HuH-7 (cell line): ENCODE results near the gene MAP3K7.

Experiments used
- DNase-seq: peaks from one replicate; pipeline ENCODE4 v3.0.0; 2011; ENCODE audit warnings: low spot score

Gene MAP3K7

DNA sequence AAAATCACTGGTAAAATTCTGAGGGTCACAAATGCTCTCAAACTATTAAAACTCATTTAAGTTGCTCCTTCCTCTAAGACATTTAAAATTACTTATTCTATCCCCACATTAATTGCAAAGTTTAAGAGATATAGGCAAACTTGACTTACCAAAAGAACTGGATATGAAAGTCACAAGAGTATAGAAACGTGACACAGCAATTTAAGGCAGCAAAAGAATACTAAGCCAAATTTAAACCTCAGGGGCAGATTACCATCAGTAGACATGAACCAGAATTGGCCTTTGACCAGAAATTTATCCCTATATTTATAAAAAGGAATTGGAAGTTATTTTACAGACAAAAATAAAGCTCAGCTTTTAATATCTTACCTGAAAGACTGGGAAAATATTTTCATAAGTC is 56.0 kb downstream of the MAP3K7 start:
- no peak for DNase-seq

DNA sequence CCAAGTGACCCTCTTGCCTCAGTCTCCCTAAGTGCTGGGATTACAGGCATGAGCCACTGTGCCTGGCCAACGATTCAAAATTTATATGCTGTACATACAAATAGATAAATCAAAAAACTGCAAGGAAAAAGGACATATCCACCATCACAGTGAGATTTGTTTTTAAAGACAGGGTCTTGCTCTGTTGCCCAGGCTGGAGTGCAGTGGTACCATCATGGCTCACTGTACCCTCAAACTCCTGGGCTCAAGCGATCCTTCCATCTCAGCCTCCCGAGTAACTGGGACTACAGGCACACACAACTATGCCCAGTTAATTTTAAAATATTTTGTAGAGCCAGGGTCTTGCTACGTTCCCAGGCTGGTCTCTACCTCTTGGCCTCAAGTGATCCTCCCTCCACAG is 61.5 kb downstream of the MAP3K7 start:
- DNase-seq: no peak

DNA sequence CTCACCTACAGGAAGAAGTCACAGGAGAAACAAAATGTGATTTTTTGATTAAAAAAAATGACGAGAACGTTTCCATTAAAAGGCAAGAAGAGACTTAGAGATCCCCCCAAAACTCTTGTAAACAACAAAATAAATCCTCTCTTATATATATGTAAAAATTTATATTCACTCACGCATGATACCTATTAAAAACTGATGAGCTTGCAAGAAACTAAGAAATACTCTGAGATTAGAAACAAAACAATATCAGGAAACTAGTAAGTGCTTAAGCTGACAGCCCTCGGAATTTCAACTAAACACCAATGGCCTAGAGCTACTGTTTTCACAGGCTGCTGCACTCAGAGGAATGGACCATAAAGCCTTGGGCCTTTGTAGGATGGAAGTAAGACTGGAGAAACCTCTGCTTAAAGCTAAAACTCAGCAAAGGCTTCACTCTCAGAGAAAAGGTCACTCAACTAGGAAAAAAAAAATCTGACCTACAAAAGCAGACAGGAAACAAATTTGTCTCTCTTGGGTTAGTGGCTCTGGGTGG is 63.0 kb downstream of the MAP3K7 start:
- DNase-seq: no peak

DNA sequence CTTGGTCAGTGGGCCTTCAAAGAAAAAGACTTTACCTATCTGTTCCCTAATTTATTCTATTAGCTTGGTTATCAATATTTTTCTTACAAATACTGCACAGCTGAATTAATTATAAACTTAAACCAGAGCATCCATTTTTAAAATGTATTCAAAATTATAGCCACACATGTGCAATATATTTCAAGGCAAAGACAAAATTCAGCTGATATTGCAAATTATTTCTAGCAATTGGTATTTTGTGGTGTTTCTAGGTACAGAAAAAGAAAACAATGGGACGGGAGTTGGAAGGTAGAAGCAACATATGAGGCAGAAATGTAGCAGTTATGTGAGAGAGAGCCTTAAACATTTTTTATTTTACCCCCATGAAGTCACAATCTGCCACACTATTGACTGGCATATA is 64.9 kb downstream of the MAP3K7 start:
- DNase-seq: no peak

DNA sequence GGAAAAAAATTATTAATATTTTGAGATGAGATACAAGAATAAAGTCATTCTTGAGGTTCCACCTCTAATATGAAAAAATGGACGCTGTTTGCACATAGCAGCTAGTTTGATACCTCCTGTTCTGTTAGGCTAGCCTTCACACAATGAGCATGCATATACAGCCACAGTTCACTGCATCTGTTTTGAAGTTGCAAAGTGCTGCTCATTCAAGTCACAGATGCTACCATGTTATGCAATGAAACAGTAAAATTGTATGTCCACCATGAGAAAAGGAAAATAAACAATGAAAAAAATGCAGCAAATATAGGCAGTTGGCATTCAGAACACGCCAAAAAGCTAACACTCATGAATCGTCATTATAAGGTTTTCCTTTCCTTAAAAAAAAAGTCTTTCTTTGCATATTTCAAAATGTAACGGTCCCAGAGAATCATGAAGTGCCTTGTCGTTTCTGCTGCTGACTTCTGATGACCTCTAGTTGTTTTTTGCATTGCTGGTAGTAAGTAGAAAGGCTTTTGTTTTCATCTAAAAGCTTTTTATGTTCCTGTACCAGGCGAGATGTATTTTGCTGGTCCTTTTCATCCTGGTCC is 70.7 kb downstream of the MAP3K7 start:
- no peak for DNase-seq

DNA sequence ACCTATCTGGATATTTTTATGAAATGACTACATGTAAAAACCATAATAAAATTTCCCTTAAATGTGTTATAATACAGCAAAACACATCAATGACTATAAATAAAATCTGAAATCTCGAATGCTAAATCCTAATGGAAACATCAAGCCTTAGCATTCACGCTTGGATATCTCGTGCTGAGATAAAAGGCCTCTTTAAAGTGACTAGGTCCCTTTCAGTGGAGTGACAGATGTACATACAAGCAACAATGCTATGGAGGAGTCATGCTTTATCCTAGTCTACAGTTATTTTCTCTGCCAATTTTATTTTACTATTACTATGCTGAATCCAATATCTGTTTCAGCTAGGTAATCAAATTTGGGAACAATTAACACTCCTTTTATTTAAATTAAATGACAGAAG is 72.4 kb downstream of the MAP3K7 start:
- no peak for DNase-seq

DNA sequence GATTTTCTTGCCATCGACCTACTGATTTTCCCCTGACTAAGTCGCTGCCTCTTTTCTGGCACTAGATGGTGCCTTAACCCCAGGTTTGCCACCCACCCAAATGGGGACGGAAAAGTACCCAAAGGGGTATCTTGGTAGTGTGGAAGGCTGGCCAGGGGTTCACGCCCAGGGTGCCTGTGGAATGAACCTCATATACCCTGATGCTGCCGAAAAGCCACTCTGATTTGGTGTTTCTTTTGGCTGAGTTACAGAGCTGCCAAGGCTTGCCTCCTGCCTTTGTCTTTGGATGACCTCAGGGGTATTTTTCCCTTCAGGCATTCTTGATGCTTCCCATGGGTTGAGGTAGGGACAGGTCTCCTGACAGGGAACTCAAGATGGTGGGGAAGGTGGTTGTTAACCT is 78.1 kb downstream of the MAP3K7 start:
- DNase-seq: no peak

DNA sequence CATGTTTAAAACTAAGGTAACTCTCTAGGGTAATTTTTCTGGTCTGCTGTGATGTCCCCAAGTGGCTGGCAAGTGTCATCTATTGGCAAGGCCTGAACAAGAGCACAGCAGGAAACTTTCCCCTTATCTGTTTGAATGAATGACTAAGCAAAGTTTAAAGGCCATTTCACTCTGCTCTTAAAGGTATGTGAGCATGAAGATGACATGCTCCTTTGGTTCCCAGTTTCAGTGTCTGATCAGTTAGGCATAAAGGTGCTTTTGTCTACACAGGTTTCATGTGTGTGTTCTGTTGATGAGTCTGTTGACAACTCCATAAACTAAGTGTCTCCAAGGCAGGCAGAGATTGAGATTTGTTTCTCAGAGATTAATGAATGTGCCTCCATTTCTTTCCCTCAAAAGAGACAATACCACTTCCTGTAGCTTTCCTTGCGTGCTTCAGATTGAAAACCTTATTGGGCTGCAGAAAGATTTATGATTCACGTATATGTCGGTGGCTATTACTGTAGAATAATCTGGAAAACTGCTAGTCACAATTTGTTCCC is 83.9 kb downstream of the MAP3K7 start:
- peak; percentile 17 for DNase-seq

DNA sequence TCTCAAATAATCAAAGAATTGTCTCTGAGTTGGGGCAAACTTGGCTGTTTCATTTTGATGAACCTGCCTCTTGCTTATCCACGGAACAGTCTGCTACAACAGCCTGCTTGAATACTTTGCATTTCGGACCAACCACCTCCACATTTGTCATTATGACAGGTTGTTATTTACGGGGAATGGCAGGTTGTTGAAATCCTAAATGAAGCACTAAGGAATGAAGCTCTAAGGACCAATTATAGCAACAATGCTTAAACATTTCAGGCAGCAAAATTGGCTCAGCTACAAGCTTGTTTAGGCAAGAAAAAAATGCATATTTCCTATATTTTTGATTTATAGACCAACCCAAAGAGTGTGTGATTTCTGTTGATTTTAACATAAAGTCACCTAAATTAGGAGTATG is 84.5 kb downstream of the MAP3K7 start:
- DNase-seq: no peak

DNA sequence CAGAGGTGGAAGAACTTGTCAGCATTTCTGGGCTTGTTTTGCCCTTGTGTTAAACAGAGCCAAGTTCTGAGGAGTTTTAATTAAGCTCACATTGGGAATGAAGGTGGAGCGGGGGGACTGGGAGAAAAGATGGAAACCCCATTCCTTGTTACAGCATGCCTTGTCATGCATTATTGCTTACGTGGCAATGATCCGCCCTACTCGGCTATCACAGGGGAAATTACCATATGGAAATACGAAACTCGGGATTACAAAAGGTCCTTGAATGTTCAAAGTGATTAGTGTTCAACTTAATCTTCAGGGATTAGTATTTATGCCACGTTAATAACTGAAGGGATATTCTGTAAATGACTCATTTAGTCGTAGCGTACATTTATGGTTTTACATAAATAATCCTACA is 86.4 kb downstream of the MAP3K7 start:
- DNase-seq: no peak

DNA sequence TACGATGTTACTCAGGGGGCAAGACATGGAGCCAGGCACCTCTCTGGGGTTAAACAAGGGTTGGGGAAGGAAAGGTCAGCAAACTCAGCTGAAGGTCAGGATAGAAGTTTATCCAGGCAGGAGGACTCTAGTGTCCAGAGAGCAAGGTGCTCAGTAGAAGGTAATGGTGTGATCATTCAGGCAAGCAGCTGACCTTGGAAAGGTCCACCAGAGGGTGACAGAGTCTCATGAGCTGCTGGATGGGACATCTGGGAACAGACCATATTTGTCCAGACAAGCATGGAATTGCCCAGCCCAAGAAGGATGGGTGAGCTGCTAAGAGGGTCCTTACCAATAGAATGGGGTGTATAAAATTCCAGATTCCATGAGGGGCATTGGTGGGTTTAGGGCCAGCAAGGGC is 89.5 kb downstream of the MAP3K7 start:
- DNase-seq: peak; percentile 34

DNA sequence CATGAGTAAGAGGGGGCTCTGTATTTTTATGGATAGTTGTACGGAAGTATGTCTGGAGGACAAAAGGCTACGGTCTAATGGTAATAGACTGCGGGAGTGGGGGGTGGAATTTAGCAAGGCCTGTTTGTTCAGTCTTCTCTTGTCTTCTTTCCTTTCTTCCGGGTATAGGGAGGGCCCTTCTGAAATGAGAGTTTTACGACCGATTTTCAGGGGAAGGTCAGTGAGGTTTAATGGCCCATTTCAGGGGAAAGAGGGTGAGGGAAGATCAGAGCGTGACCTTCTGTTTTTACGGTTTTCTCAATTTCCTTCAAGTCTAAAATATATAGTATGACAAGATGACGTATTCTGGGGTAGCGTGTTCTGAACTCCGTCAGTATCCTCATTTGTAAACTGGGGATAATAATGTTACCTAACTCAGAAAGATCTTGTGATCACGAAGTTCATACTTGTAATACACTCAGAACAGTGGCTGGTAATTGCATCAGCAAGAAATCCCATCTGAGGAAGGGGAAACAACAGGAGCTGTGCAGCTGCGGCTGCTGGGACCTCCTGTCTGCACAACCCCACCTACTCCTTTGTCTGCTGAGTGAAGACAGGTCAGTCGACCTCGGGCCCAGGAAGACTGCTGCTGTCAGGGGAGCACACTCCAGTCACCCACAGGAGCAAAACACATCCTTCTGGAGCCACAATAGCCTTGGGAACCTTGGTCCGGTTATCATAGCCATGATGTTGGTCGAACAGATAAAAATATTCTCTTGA is 90.4 kb downstream of the MAP3K7 start:
- DNase-seq: no peak

DNA sequence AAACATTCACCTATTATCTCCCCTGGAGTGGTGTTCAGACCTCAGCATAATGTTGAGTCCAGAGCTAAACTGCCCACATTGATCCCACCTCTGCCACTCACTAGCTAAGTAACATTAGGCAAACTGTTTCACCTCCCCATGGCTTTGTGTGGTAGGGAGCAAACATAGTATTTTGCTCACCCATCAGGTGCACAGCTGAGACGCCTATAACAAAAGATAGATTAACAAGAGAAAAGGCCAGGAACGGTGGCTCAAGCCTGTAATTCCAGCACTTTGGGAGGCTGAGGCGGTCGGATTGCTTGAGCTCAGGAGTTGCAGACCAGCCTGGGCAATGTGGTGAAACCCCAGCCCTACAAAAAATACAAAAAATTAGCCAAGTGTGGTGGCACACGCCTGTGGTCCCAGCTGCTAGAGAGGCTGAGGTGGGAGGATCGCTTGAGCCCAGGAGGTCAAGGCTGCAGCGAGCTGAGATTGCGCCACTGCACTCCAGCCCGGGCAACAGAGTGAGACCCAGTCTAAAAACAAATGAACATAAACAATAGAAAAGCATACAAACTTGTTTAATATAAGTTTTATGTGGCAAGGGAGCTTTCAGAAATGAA is 91.6 kb downstream of the MAP3K7 start:
- no peak for DNase-seq

DNA sequence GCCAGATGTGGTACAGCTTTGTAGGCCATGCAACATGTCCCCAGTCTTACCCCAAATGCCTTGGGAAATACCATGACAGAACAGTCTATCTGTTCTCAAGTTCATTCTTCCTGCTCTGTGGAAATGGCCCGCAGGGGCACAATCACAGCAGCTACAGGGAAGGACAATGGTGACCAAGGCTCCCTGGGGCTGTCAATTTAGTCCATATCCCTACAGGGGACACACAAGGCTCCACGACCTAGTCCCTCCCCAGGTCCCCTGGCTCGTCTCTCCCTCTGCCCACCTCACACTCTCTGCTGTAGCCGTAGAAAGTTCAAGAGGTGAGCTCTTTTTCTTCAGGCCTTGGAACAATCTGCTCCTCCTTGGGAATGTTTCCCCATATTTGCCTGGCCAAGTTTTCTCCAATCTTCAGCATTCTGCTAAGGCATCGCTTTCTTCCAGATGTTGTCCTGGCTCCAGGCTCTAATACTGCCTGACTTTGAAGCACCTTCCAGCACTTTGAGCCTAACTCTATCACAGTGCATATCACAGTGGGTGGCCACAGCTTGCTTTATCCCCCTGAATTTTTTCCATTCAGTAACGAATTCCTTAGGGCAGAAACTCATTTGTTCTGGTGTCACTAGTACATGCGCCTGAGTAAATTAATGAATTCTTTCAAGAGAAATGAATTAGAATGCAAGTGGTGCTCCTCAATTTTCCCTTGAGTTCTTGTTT is 92.6 kb downstream of the MAP3K7 start:
- DNase-seq: no peak

DNA sequence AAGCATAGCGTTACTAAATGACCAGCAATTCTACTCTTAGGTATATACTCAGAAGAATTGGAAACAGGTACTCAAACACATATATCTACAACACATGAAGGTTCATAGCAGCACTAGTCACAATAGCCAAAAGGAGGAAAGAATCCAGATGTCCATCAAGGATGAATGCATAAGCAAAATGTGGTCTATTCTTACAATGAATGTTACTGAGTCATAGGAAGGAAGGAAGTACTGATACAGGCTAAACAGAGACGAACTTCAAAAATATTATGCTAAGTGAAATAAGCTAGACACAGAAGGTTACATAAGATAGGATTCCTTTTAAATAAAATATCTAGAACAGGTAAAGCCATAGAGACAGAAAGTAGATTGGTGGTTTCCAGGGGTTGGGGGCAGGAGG is 93.5 kb downstream of the MAP3K7 start:
- no peak for DNase-seq

DNA sequence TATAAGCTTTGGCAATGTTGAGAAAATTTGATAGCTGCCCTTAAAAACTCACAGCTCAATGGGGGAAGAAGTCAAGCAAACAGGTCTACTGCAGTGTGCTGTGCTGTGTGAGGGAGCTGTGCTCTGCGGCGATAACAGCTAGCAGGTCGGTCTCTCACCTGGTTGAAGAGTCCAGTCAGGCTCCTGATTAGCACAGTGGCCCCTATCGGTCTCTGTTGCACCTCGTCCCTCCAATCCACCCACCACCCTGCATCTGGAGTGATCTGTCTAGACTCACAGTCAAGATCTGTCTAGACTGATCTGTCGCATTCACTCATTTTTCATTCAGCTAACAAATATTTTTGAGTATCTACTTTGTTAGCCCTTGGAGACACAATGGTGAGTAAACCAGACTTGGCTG is 94.1 kb downstream of the MAP3K7 start:
- DNase-seq: no peak

DNA sequence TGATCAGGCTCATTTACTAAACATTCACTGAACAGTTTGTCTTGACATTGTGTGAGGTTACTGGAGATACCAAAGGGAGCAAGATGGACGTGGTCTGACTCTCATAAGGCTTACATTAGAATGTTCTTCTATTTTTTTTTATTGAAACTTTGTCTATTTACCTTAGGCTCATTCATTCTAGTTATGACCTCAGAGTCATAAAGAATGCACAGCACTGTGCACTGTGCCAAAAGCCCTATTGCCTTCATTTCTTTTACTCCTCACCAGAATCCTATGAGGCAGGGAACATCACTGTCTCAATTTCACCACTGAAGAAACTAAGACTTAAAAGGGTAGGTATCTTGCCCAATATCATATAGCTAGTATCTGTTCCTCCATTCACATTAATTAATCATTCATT is 94.5 kb downstream of the MAP3K7 start:
- DNase-seq: no peak

DNA sequence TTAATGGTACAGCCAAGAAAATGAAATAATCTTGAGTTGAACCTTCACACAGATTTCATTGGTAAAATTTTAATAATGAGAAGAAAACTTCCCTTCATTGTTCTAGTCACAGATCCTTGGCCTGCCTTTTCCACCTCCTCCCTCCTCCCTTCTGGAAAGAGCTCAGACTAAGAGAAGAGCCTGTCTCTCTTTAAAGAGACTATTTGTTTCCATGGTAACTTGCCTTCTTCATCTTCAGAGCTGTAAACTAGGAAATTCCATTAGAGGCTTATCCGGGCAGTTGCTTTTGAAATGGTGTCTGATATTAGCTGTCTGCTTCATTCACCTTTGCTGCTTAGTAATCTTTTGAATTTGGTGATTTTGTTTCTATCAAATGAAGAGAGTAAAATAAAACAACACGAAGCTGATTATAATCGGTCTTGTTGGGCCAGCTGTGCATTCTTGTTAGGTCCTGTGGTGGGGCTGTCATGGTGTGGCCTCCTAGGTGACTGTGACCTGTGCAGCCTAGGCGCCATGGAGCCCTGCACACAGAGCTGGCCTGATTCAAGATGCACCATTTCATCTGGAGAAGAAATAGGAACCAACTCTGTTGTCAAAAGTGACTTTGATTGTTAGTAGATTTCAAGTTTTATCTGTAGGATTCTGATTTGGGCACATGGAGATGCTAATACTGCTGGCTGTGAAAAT is 96.7 kb downstream of the MAP3K7 start:
- DNase-seq: no peak

DNA sequence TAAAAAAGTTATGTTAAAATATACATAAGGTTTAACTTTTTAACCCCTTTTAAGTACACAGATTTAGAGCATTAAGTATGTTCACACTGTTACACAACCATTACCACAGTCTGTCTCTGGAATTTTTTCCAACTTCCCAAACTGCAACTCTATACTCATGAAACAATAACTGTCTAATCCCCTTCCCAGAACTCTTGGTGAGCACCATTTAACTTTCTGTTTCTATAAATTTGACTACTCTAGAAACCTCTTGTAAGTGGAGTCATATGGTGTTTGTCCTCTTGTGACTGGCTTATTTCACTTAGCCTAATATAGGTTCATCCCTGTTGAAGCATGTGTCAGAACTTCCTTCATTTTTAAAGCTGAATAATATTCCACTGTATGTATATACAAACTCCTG is 98.1 kb downstream of the MAP3K7 start:
- no peak for DNase-seq

DNA sequence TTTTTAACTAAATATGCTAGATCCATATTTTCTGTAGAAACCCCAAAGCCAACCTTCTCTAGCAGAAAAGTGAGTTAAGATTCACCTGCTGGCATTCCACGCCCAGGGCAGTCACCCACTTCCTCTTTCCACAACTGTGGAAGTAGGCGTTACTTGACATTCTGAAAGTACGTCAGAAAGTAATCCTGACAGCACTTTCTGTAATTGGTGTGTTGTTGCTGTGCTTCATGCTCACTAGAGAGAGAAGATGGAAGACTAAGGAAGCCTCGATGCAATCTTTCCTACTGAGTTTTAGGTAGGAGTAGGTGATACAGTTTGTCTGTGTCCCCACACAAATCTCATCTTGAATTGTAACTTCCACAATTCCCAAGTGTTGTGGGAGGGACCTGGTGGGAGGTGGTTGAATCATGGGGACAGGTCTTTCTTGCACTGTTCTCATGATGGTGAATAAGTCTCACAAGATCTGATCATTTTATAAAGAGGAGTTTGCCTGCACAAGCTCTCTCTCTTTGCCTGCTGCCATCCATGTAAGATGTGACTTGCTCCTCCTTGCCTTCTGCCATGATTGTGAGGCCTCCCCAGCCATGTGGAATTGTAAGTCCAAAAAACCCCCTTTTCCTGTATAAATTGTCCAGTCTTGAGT is 101.1 kb downstream of the MAP3K7 start:
- no peak for DNase-seq

DNA sequence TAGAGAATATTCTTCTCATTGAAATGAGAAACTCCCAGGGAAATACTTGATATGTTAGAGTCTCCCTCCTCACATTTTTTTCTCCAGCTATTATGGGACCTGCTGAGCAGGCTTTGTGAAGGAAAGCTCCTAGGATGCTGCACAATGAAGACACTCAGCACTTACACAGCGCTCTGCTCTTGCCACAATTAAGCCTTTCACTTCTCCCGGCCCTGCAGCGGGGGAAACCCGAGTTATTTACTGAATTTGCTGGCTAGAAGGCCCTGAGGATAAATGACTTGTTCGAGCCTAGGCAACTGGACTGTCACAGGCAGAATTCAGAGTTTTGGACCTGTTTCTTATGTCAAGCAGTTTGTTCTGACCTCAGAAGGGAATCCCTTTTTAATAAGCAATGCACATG is 102.0 kb downstream of the MAP3K7 start:
- DNase-seq: no peak
